Ovary (tissue), 3 donors: ENCODE measurements around the gene PPP2R2C.

Experiments used
- POLR2A ChIP-seq: fragments of 450-650 bp; IDR thresholded peaks from one replicate; pipeline ENCODE4 v1.6.1; 2017; ENCODE audit warnings: antibody characterized with exemption, mild to moderate bottlenecking, moderate library complexity
- TF ChIP-seq, protein P1 (sequence below), 3 donors: fragments of 450-650 bp in 2 of 3; fragments of 200-600 bp in 1 of 3; IDR thresholded peaks; one replicate each; pipeline versions ENCODE4 v1.5.1 to v1.8.0; 2016 to 2022; ENCODE audit warnings: antibody characterized with exemption in 3 of 3, mild to moderate bottlenecking in 1 of 3
- donor health status: DM: no; HTN: no; CAD: no.

GRCh38 chr4:6385288-6385687 lies 87.1 kb downstream of the PPP2R2C start:
- TF ChIP-seq, protein P1, sequence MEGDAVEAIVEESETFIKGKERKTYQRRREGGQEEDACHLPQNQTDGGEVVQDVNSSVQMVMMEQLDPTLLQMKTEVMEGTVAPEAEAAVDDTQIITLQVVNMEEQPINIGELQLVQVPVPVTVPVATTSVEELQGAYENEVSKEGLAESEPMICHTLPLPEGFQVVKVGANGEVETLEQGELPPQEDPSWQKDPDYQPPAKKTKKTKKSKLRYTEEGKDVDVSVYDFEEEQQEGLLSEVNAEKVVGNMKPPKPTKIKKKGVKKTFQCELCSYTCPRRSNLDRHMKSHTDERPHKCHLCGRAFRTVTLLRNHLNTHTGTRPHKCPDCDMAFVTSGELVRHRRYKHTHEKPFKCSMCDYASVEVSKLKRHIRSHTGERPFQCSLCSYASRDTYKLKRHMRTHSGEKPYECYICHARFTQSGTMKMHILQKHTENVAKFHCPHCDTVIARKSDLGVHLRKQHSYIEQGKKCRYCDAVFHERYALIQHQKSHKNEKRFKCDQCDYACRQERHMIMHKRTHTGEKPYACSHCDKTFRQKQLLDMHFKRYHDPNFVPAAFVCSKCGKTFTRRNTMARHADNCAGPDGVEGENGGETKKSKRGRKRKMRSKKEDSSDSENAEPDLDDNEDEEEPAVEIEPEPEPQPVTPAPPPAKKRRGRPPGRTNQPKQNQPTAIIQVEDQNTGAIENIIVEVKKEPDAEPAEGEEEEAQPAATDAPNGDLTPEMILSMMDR (IDR thresholded peaks at IDR 0.05): no peak
- TF ChIP-seq POLR2A: no peak
